Endothelial cell (in vitro differentiated cells): ENCODE results near the gene FAP. TPM values are rescaled to one million over a fixed set of nuclear protein-coding genes. Genes with fewer than 3 reads are reported as not detected.

Source experiments
- total RNA-seq: library from RNA; stranded (reverse); fragmentation: NEBNext Ultra II Directional; extraction: Animal tissue kit (Norgen Biotek cat#: 25700); gene quantifications from one replicate; pipeline ENCODE4 v1.2.1, GENCODE V29; 2021; ENCODE audit not compliant: unreplicated experiment

FAP gene
- total RNA-seq, 1 donor from 2014 or later, result not detected

Other genes starting within 250 kb of the FAP start
- 0.59 TPM for gene DPP4, start 169.2 kb downstream of the FAP start, total RNA-seq
- not detected for gene GCG, start 91.2 kb downstream of the FAP start, total RNA-seq
- gene IFIH1, start 75.2 kb upstream of the FAP start, total RNA-seq, result 5.2 TPM
- gene GCA, start 100.7 kb upstream of the FAP start, total RNA-seq, result 123 TPM